GM18508 (cell line): Measurements from ENCODE around the gene PCGF3.
A peak's percentile ranks its signal among the peaks of the same experiment; 100 is the strongest.

Experiments used
- ATAC-seq: cut with Tn5 transposase; IDR thresholded peaks from one replicate; pipeline ENCODE4 v1.9.1; 2021; ENCODE audit warnings: moderate number of reproducible peaks; ENCODE audit not compliant: insufficient read depth, unreplicated experiment

PCGF3 gene, protein sequence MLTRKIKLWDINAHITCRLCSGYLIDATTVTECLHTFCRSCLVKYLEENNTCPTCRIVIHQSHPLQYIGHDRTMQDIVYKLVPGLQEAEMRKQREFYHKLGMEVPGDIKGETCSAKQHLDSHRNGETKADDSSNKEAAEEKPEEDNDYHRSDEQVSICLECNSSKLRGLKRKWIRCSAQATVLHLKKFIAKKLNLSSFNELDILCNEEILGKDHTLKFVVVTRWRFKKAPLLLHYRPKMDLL

DNA sequence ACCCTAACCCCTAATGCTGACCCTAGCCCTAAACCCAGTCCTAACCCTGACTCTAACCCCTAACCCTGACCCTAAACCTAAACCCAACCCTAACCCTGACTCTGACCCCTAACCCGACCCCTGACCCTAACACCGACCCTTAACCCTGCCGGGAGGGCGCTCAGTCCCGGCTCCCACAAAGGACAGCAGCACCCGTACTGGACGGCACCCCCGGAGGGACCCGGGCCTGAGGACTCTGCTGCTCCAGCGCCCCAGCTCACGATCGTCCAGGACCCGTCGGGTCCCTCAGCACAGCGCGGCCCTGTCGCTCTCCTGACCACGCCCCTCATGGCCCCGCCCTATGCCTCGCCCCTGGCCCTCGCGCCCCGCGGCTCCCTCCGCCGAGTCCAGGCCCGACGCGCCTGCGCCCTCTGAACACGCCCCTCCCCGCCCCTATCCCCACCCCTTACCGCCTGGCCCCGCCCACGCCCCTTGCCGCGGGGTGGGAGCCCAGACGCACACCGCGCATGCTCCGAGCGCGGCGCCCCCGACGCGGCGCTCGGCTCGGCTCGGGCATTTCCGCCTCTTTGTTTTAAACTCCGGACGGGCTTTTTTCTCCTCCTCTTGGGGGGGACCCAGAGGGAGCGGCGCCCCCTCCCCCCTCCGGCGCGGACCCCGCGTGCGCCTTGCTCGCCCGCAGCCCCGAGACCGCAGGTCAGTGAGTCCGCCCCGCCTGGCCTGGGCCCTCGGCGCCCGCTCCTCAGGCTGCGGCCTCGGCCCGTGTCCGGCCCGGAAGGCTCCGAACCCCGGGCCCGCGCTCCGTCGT, at the start of gene PCGF3:
Gene PCGF3 (plus strand): TSS at position 555 of the 805 bp plus-strand sequence. CDS start 27,849 bp downstream, outside the sequence.
- ATAC-seq = peak; percentile 66

- no peak for ATAC-seq
Measured at GRCh38 chr4:656436-657337, 48.9 kb upstream of the PCGF3 start.

DNA sequence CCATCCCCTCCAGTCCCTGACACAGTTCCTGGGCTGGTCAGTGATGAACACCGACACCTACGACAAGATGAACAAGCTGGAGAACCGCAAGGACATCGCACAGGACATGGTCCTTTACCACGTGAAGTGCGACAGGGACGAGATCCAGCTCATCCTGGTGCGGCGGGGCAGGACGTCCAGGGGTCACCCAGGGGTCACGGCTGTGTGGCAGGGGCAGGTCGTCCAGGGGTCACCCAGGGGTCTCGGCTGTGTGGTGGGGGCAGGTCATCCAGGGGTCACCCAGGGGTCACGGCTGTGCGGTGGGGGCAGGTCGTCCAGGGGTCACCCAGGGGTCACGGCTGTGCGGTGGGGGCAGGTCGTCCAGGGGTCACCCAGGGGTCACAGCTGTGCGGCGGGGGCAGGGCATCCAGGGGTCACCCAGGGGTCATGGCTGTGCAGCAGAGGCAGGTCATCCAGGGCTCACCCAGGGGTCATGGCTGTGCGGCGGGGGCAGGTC, 48.2 kb upstream of the PCGF3 start:
- no peak for ATAC-seq

DNA sequence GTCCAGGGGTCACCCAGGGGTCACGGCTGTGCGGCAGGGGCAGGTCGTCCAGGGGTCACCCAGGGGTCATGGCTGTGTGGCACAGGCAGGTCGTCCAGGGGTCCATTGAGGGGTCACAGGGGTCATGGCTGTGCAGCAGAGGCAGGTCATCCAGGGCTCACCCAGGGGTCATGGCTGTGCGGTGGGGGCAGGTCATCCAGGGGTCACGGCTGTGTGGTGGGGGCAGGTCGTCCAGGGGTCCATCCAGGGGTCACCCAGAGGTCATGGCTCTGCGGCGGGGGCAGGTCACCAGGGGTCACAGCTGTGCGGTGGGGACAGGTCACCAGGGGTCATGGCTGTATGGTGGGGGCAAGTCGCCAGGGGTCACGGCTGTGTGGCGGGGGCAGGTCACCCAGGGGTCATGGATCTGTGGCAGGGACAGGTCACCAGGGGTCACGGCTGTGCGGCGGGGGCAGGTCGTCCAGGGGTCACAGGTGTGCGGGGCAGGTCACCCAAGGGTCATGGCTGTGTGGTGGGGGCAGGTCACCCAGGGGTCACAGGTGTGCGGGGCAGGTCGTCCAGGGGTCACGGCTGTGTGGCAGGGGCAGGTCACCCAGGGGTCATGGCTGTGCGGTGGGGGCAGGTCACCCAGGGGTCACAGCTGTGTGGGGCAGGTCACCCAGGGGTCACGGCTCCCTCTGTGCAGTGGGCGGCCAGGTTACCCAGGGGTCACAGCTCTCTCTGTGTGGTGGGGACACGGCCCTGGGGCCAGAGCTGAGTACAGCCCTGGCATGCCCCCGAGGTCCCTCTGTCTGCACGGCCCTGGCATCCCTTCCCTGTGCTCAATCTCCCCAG, 47.6 kb upstream of the PCGF3 start:
- no peak for ATAC-seq

DNA sequence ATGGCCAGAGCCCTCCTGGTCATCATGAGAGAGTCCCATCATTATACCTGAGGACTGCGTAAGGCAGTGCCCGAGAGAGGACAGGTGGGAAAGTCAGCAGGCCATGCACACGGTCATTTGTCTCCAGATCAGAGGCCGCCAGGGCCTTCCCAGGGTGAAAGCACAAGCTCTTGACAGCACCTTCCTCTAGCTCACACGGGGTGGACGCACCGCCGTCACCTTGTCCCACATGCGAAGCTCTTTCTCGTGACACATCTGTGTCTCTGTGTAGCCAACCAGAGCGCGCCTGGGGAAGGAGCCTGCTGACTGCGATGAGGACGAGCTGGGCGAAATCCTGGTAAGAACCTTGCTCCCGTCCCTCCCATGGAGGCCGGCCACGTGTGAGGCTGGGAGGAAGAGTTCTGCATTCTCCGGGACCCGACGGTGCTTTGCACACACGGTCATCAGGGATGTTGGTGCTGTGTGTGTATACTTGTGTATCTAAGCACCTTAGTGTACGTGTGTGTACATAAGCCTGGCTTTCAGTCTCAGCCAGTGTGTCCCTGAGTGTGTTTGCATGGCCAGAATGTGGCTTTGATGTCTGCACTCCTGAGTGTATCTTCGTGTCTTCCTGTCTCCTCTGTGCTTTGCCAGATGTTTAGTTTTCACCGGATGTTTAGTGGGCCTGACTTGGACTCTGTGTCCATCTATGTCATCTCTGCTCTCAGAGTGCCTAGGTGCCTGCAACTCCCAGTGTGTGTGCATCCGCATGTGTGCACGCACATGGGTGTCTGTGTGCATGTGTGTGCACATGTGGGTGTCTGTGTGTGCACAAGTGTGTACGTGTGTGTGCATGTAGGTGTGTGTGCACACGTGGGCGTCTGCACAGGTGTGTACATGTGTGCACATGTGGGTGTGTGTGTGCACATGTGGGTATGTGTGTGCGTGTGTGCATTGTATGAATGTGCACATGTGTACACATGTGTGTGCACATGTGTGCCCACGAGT, 46.7 kb upstream of the PCGF3 start:
- ATAC-seq = no peak

DNA sequence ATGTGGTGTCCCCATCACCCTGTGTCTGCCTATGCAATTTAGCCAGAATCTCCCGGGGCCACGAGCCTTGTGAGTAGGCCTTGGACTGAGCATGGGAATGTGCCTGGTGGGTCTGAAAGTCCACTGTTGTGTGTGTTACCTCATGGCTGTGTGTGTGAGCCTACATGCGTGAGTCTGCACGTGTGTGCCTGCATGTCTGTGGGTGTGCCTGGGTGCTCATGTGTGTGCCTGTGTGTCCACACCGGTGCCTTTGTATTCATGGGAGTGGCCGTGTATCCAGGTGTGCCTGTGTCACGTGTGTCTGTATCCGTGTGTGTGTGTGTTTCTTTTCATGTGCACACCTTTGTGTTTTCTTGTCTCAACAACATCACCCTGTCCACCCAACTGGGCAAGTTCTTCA, 45.8 kb upstream of the PCGF3 start:
- ATAC-seq = no peak

DNA sequence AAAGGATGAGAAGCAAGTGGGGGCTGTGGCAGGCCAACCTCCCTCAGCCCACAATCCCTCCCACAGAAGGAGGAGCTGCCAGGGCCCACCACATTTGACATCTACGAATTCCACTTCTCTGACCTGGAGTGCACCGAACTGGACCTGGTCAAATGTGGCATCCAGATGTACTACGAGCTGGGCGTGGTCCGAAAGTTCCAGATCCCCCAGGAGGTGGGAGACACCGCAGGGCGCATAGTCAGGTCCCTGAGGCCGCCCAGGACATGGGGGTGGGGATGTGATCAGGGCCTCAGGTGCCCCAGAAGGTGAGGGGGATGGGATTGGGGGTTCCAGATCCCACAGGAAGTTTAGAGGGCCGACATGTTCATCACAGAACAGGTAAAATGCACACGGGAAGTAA, 45.2 kb upstream of the PCGF3 start:
- no peak for ATAC-seq

GRCh38 chr4:661231-661630, 44.4 kb upstream of the PCGF3 start:
- ATAC-seq = no peak

DNA sequence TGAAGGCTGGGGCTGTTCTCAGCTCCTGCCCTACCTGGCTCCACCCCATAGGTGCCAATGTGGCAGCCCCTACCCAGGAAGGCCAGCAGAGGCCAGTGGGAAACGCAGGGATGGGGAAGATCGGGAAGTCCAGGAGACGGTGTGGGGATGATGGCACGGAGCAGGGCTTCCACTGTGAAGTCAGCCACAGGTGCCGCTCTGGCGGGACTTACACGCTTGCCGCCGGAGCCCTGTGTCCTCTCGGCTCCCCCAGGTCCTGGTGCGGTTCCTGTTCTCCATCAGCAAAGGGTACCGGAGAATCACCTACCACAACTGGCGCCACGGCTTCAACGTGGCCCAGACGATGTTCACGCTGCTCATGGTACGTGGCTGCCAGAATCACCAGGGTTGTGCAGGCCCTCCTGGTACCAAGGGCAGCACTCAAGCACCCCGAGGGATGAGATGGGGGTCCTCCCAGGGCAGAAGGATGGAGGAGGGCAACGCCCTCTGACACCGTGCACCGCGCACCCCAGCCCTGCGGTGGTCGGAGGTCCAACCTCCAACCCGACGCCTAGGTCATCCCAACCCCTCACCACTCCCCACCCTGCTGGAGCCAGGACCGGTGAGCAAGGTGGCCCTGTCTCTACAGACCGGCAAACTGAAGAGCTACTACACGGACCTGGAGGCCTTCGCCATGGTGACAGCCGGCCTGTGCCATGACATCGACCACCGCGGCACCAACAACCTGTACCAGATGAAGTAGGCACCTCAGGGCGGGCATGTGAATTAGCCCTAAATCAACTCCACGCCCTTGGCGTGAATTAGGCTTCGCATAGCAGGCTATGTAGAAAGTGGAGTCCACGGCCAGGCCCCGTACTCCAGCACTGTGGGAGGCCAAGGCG, 43.5 kb upstream of the PCGF3 start:
- no peak for ATAC-seq

- ATAC-seq = no peak
Measured at GRCh38 chr4:663046-663437, 42.6 kb upstream of the PCGF3 start.

GRCh38 chr4:663438-664428, 41.9 kb upstream of the PCGF3 start:
- no peak for ATAC-seq

DNA sequence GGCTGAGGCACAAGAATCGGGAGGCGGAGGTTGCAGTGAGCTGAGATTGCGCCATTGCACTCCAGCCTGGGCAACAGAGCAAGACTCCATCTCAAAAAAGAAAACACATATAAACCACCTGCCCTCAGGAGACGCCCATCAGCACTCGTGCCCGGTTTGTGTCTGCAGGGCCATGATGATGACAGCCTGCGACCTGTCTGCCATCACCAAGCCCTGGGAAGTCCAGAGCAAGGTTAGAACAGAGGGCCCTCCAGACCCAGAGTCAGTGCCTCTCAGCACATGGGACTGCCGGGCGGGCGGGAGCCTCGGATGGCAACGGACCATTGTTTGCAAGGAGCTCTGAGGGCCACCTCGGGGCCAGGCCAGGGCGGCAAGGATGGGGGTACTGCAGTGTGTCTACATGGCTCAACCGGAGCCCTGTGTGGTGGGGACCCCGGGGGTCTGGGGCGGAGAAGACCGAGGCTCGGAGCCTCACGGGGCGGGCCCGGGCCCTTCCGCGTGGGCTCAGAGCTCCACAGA, 40.9 kb upstream of the PCGF3 start:
- no peak for ATAC-seq

DNA sequence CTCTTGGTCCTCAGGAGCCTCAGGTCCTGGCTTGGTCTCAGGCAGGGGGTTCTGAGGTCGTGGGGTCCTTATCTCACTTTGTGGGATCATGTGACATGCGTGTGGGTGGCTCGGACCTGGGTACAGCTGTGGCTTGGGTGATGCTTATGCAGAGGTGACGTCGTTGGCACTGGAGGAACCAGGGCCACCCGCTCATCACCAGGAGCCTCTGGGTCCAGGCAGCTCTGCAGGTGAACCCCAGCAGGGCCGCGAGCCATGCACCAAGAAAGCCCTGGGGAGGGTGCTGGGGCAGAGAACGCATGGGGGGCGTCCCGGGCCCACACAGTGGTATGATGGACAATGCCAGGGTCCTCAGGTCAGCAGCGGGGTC, 40.3 kb upstream of the PCGF3 start:
- no peak for ATAC-seq

DNA sequence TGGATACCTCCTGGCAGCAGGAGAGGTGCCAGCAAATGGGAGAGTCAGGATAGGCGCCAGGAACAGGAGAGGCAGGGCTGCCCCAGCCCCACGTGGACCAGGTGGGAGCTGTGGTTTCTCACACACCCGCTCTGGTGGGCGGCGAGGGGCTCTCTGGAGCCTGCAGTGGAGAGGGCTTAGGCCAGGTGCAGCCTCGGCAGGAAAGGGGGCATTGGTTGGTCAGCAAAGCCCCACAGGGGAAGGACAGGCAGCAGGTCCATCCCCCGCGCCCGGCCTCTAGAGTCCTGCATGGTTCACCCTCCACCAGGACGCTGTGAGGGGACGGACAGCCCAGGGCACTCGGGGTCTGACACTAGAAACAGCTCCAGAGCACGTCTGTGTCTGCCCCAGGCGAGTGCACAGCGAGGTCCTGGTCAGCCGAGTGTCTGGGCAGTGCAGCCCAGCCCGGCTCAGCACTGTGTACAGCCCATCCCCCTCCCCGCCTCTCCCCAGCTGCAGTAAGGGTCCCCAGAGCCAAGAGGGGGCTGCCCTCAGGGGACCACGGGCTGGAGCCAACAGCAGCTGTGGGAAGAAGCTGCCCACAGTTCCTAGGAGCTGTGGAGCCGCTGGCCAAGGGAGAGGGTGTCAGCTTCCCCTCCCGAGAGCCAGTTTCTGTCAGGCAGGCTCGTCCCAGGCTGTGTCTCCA, 39.7 kb upstream of the PCGF3 start:
- ATAC-seq = no peak

GRCh38 chr4:666436-666810, 39.2 kb upstream of the PCGF3 start:
- ATAC-seq = no peak
